H1 (cell line): ENCODE data around the gene HLA-DPA1. TPM values are rescaled to one million over a fixed set of nuclear protein-coding genes. Genes with fewer than 3 reads are reported as not detected.

Experiments used
- BACH1 ChIP-seq: IDR thresholded peaks from 2 replicates; pipeline ENCODE4 v1.6.1; 2012; ENCODE audit warnings: low read length, improper control_type of control experiment
- CHD1 ChIP-seq: IDR thresholded peaks from 2 replicates; pipeline ENCODE4 v1.6.1; 2012; ENCODE audit warnings: low read depth, low read length, improper control_type of control experiment
- FOSL1 ChIP-seq: IDR thresholded peaks from 2 replicates; pipeline ENCODE4 v1.6.1; 2011; ENCODE audit warnings: mild to moderate bottlenecking, low read depth, low read length, moderate library complexity; ENCODE audit not compliant: insufficient read depth
- PHF8 ChIP-seq: fragments of 200-600 bp; sonication (generic); conservative IDR thresholded peaks from 2 replicates; pipeline ENCODE4 v1.7.1; 2012; ENCODE audit warnings: low read depth, mild to moderate bottlenecking, inconsistent platforms, low read length, moderate library complexity
- RAD21 ChIP-seq, 2 experiments: IDR thresholded peaks in 1 of 2; conservative IDR thresholded peaks in 1 of 2; 2 replicates each; pipeline ENCODE4 v1.6.1; 2011; ENCODE audit warnings: low read depth in 2 of 2, low read length in 2 of 2, improper control_type of control experiment in 1 of 2, inconsistent platforms in 1 of 2, mild to moderate bottlenecking in 1 of 2, moderate library complexity in 1 of 2
- TCF12 ChIP-seq: IDR thresholded peaks from 2 replicates; pipeline ENCODE4 v1.6.1; 2011; ENCODE audit warnings: low read depth, mild to moderate bottlenecking, low read length
- polyA plus RNA-seq, 7 experiments: library from polyadenylated mRNA; depleted of rRNA in 3 of 7; stranded (reverse) in 5 of 7; unstranded in 2 of 7; fragments of >200 nt in 5 of 7; fragments of 200-250 nt in 2 of 7; gene quantifications; 1 replicate in 5 of 7; 2 replicates in 1 of 7; 4 replicates in 1 of 7; pipeline versions ENCODE4 v1.2.1 to v1.2.3, GENCODE V29; 2011 to 2013; ENCODE audit warnings: missing spikeins in 2 of 7, mixed read lengths in 2 of 7
- total RNA-seq: library from RNA; stranded (reverse); fragmentation: NEBNext Ultra II Directional; extraction: Animal tissue kit (Norgen Biotek cat#: 25700); gene quantifications from 2 replicates; pipeline ENCODE4 v1.2.1, GENCODE V29; 2021

The HLA-DPA1 gene
- total and polyA plus RNA-seq, 2 of the 8 experiments (the other 6 are each of a cell fraction or from before 2014, with no cell fraction given): 6.2 to 13.1 TPM

- TF ChIP-seq FOSL1: no peak
- no peak for TF ChIP-seq CHD1
- no peak for TF ChIP-seq PHF8
- TF ChIP-seq BACH1: no peak
- no peak for TF ChIP-seq TCF12
- TF ChIP-seq RAD21 (IDR thresholded peaks at IDR 0.05 in 1 of 2, conservative IDR thresholded peaks at IDR 0.05 in 1 of 2; ENCODE audit: low read depth in 2 of 2, low read length in 2 of 2): peak; percentile 20 to 23; a peak in 2 of 4 replicates
- TF ChIP-seq, all 59 proteins: peak for 2
Observed at GRCh38 chr6:33049323-33050013, 24.0 kb downstream of the HLA-DPA1 start (continued).
